Stimulated activated CD4-positive, alpha-beta T cell treated with anti-CD3 and anti-CD28 coated beads, Interleukin-4, amount 100 ng/mL, for 1 hour (primary cell): Measurements from ENCODE around the gene PRSS27.
"Not testable (repeated sequence)": the region's sequence is repeated elsewhere in the genome, so short reads cannot be mapped to it uniquely, and the experiment has no call there.

ENCODE experiments used
- DNase-seq: peaks from one replicate; pipeline ENCODE4 v3.0.0-alpha.2; 2020

The PRSS27 gene

DNA sequence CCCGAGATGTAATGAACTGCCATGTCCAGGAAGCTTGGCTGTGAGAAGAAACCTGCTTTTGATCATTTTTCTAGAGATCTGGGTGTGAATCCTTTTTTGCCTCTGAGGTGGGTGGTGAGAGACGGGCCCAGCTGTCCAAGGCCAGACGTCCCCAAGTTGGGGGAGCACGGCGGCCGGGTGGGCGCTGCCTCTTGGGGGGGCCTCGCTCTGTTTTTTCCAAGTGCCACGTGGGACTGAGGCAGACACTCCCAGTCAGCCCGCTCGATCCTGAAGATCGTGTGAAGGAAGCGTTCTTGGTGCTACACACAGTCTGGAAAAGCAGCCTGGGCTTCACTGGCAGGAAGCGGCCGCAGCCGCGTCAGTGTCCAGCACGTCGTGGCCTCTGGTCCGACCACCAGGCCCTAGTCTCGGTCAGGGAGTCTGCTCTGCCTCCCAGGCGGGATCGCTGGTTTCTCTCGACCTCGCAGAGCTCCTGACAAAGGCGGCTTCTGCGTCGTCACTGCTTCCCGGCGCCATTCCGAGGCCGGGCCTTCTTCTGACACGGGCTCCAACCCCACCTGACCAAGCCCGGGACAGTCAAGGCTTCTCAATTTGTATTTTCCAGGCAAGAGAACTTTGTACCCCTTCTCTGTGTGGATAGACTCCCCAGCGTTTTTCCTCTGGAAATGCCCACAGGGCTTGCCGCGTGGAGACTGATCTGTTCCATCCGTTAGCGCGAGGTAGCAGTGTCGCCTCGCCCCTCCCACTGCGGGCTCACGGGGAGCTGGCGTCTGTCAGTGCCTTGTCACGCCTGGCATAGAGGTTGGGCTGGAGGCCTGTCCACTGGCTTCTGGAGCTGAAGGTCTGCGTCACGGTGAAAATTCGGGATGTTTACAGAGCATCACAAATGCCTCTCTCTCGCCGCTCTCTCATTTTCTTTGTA is 12.4 kb downstream of the PRSS27 start:
- no peak for DNase-seq

DNA sequence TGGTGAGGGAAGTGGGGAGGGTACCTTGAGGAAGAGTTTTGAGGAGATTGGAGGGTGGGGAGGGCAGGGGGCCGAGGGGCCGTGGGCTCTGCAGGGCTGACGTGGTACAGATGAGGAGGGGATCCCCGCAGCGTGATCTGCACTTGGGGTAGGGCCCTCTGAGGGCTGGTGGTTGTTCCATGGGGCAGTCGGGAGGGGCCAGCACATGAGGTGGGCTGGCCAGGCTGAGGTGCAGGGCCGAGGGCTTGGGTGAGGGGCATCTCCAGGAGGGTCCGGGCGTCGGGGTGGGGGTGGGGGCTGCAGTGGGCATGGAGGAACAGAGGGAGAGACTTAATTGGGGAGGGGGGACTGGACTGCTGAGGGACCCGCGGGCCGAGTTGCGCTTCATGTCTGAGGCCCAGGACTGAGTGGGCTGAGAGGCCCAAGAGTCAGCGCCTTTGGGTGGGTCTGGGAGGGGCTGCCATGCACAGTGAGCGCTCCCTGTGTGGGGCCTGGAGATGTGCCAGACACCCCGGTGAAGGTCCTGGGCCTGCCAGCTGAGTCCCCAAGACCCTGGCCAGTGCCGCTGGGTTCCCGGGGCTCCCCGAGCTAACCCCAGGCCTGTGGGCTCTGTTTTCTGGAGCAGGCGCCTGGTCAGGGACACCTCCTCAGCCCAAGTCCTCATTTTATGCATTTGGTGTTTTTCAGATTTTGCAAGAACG is 13.3 kb downstream of the PRSS27 start:
- no peak for DNase-seq

DNA sequence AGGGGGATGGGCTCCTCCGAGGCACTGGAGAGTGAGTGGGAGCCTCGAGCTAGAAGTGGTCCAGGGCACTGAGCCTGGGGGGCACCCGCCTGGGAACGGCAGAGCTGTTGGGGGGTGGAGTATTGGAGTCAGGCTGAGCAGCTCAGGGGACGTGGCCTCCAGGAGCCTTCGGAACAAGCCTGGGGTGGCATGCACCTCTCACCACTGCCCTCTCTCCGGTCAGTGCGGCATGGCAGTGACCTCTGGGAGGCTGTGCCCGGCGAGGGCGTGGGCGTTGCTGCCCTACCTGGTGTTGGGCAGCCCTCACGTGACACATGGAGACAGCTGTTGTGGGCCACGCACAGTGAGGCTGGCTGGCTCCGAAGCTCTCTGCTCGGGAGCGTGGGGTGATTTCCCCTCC is 13.9 kb downstream of the PRSS27 start:
- no peak for DNase-seq

DNA sequence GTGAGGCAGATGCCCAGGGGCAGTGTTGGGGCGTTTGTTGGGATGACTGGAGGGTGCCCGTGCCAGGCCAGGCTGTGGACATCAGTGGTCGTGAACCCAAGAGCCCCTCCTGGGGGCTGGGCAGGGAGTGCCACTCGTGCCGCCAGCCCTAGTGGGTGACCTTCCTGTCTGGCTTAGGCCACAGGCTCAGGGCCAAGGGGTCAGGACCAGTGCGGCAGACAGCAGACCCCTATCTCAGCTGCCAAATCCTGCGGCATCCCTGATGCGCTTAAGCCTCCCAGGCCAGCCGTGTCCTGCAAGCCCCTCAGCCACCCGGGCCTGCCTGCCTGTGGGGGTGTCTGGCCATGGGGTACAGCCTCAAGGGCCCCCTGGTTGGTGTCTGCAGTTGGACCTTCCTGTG is 14.7 kb downstream of the PRSS27 start:
- no peak for DNase-seq

DNA sequence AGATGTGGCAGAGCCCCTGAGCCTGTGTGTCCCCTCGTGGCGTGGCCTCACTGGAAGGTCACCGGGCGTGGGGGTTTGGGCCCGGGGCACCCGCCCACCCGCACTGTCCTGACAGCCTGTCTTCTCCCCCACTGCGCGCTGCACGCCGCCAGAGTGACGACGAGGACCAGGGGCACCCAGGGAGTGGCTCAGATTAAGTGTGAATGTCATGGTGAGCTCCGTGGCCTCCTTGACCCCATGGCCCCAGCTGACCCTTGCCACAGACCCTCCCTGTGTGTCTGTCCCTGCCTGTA is 15.1 kb downstream of the PRSS27 start:
- no peak for DNase-seq

DNA sequence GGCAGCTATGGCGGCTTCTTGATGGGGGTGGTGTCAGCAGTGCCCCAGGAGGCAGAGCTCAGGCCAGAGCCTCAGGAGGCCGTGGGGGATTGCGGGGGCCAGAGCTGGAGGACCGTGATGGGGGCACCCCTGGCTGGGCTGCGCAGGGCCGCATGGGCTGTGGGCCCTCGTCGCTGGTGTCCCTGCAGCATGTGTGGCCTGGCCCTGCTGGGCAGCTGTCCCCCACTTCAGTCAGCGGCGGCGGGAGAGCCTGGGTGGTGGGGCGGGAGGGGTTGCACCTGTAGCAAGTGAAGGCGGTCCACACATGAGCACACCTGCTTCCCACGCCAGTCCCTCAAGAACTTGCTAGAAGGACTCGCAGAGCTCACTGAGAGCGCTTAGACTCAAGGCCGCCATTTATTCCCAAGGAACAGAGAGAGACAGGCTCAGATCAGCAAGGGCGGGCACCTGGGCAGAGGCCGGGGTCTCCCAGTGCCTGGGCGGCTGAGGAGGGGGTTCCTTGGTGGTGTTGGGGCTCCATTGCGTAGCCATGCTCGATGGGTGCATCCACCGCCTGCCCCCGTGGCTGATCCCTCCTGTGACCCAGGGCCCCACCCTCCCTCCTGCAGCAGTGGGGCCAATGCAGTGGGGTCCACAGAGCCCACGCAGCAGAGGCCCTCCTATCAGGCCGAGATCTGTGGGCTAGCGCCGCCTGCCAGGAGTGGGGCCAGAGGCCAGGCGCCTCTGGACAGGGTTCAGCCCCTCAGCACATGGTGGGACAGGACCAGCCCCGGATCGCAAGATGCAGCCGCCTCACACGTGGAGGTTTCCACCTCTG is 15.7 kb downstream of the PRSS27 start:
- no peak for DNase-seq

DNA sequence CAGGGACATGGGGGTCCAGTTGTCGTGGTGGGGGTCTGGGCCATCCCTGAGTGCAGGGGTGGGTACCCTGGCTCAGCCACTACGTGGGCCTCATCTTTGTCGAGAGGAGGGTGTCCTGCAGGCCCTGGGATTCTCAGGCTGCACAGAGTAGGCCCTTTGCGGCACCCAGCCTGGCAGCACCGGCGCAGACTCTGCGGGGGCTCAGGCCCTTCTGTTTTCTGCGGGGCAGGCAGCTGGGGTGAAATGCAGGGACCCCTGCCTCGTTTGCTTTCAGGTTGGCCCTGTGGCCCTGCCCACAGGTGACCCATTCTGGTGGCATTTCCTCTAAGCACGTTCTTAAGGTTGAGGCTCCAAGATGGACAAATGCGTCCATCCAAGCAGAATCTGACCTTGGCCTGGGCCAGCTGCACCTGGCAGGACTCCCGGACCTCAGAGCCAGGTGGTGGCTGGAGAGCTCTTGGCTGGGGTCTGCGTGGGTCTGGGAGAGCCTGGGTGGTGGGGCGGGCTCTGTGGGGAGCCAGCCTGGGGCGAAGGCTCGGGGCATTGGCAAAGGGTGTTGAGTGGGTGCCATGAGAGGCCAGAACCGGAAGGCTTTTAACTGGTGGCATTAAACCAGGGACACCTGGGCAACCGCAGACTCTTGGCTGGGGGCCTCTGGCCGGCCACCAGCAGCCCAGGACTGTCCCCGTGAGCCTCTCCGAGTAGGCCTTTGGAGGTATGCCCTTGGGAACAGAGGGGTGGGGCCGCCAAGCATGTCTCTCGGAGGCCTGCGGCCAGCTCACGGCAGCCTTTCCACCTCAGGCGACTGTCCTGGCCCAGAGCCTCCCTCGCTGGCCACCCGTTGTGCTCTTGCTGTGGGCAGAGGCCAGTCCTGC is 16.9 kb downstream of the PRSS27 start:
- DNase-seq, result no peak

DNA sequence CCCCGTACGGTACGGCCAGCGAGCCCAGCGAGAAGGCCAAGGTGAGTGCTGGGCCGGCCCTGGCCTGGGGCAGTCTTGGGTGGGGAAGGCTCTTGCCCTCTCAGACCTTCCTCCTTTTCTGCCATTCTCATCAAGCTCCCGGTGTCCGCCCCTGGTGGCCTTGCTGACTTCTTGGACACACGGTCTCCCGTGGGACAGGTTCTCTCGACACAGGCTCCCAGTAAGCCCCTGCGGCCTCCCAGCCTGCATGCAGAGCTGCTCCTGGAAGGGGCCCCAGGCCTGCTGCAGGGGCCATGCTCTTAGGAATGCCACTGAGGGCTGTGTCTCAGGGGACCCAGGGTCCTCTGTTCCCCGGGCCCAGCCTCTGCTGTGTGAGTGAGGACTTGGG is 17.6 kb downstream of the PRSS27 start:
- no peak for DNase-seq

DNA sequence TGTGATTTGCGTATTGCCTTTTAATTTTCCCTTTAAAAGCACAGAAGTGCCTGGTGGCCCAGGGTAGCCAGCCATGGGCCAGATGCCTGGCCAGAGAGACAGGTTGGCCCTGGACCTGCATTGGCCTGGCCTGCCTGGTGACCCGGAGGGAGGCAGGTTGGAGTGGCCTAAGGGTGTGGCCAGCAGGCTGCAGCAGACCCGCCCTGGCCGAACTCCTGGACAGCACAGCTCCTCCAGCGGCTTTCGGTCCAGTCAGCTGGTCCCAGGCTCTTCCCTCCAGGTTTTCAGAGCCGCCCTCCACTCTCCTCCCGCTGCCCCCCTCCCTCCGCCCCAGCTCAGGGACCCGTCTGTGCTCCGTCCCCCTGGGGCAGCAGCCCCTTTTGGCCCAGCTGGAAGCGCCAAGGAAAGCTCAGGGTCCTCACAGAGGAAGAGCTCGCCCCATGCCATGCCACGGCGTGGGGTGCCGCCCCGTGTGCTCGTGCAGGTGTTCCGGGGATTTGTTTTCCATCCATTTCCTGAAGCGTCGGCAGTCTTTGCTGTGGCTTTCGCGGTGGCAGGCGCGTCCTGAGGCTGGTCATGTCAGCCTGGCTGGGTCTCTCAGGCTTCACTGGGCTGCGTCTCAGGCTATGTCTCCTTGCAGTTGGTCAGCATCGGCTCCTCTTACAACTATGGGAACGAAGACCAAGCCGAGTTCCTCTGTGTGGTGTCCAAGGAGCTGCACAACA is 18.1 kb downstream of the PRSS27 start:
- DNase-seq, result no peak

DNA sequence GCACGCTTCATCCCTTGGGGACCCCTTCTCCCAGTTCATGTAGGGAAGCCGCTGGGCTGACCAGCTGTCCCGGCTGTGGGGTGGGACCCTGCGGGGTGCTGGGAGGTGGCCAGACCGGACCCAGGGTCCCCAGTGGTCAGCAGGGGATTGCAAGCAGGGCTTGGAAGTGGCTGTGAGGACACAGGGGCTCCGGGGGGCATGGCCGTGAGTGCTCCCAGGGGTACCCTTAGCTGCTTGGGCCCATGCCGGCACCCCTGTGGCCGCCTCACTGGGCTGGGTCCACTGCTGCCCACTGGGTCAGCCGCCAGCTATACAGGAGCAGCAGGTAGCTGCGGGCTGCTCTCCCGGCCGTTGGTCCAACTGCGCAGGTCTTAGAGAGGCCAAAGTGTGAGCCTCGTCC is 18.8 kb downstream of the PRSS27 start:
- no peak for DNase-seq

DNA sequence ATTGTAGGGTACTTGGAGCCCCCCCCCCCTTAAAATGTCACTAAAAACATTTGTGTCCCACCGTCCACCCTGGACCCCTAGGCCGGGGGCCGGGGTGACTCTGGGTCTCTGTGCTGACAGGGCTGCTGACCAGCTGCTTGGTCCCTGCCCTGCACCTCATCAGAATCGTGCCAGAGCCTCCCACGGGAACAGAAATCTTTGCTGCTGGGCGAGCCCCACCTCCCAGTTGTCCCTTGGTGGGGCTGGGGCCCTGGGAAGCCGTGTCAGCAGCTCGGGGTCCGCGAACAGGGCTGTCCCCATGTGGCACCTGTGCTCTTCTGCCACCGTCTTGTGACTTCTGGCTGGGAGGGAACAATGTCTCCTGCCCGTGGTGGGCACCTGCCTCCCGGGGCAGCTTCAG is 19.2 kb downstream of the PRSS27 start:
- DNase-seq, result no peak

DNA sequence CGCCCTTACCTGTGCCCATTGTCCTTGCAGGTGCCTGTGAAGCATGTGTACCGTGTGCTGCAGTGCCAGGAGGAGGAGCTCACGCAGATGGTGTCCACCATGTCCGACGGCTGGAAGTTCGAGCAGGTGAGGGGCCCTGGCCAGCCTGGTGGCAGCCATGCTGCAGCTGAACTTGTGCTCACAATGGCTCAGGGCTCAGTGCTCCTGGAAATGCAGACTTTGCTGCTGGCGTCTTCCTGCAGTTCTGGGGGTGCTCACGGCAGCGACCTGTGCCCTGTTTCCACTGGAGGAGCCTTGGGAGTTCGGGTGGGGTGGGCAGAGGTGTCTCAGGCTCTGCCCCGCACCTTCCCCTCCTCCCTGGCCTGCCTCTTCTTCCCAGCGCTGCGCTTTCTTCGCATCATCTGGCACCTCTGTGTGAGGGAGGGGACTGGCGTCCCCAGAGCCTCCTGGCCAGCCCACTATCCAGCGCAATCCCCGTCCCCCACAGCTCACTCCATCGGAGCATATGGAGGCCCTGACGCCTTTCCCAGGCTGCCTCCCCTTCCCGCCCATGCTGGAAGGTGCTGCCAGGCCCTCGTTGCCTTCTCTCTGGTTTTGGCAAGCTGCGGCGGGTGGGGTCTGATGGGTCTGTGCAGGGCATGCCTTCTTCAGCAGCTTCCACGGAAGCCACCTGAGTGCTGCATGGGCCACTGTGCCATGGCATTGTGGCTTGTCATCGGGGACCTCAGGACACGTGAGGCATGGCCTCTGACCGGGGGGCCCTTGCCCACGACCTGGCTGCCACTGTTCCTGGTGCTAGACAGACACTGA is 20.0 kb downstream of the PRSS27 start:
- DNase-seq, result no peak

DNA sequence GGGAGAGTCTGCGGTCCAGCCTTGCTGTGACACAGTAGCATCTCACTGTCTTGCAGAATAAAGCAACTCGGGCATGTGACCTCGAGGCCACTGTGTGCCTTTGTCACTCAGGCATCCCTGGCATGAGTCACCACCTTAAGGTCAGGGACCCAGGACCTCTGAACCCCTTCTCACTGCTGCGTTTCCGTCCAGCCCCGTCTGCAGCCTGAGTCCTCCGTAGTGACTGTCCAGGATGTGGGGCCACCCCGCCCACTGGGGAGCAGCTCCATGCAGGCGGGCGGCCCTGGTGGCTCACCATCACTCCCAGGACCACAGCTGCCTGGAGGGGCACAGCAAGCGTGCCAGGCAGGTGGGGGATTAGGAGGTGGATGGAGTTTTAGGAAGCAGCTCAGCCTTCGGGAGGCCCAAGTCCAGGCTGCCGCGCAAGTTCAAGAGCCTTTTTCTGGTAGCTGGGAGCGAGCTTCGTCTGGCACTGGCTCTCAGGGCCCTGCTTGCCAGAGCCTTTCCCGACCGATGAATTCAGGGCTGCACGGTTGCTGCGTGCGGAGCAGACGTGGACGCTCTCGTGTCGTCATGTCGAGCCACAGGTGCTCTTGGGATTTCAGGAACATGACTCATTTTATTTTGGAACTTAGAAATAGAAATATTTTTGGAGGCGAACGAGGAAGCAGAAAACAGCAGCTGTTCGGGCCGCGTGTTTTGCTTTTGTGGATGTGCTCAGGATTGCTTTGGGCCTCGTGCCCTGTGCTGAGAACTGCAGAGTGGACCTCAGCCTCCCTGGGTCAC is 20.9 kb downstream of the PRSS27 start:
- DNase-seq, result no peak

DNA sequence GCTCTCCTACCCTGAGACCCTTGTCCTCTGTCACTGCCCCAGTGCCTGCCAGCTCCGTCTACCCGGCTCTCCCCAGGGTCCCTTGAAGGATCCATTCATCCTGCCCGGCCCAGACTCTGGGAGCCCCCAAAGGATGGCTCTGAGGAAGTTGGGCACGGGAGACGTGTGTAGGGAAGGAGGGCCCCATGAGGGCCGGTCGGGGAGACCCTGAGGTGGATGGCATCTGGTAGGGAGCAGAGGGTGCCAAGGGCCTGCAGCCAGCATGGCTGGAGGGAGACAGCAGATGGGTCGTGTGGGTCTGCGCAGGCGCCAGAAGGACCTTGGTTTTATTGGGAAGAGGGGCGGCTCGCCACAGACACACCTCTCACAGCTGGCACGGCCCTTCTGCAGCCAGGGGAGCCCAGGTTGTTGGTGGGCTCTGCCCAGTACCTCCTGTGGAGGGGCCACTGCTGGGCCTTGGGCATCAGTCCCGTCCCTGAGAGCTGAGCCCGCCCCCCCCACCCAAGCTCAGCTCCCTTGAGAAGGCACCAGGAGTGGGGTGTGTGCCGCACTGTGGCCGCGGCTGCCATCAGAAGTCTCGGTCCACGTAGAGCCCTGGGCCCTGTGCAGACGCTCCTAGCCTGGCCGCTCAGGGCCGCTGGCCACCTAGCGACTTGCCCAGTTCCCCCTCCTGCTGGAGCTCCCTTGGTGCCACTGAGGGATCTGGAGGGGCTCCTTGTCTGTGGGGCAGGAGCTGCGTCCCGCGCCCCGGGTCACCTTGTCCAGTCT is 21.7 kb downstream of the PRSS27 start:
- no peak for DNase-seq

DNA sequence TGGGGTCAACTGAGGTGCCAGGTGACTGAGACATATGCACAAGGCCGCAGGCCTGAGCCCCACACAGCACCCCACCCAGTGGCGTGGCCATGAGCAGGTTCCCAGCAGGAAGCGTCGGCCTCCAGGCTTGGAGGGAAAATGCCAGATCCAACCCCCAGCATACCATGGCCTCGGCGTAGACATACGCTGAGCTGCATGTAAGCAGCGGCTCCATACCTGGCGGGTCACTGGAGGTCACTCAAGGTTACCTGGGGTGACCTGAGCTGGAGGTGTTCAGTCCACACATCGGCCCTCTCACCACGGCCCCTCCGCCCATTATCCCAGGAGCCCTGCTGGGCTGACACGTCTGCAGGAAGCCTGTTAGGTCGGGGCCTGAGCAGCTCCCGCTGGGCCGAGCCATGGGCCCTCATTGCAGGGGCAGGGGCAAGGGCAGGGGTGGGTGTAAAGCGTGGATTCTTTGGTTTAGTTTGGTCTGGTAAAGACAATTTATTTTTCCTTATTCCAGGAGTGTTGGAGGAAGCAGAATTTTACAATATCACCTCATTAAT is 22.5 kb downstream of the PRSS27 start:
- no peak for DNase-seq

DNA sequence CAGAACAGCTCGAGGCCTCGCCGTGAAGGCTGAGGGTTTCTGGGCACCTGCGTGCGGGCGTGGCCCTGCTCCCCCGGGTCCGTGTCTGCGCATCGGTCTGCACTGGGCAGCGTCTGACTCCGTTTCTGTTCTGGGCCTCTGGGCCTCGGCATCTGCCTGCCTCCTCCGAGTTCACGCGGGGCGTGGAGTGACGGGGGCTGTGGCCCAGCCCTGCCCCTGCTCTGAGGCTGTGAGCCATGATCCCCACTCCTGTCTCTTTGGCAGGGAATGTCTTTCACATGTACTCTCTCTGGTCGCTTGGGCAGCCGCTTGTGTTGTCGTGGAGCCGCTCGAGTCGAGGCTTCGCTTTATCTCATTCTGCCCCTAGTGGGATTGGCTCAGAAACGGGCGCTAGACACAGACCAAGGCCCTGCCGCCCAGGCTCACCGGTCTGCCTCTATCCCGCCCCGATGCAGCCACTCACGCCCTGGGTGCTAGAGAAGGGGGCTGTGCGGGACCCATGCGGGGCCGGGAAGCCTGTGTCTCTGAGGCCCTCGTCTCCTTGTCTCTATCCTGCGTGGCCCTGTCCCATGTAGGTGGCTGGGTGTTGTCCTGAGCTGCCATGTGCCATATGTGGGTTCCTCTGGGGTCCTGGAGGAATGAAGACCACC is 23.3 kb downstream of the PRSS27 start:
- not testable (repeated sequence) for DNase-seq

DNA sequence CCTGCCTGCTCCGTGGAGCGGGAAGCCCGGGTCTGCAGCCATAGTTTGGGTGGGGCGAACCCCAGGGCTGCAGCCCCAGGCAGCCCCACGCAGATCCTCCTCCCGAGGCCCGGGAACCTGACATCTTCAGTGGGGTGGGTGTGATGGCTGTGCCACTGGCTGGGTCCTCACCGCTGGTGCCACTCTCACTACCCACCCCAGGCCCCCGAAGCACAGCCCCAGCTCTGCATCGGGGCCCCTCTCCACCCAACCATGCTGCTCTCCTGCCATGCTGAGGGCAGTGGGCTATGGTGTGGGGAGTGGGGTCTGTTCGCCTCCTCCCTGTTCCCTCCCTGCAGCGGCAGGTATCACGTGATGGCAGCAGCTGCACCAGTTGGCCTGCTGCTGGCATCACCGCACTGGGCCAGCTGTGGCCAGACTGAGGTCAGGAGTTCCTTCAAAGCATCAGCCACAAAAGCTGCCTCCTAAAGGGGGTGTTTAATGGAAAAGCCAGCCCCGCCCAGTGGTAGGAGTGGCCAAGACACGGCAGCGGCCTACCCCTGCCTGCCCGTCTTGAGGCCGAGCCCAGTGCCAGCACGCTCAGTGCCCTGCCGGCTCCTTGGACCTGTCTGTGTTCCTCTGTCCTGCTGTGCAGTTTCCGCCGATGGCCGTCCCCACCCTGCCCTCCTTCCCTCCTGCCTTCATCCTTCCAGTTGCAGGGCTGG is 26.9 kb downstream of the PRSS27 start:
- DNase-seq, result no peak
